H1 (cell line): ENCODE measurements around the gene FCRLA. TPM values are rescaled to one million over a fixed set of nuclear protein-coding genes. Genes with fewer than 3 reads are reported as not detected.
"Not testable (repeated sequence)": the region's sequence is repeated elsewhere in the genome, so short reads cannot be mapped to it uniquely, and the experiment has no call there.

Experiments
- CTCF ChIA-PET: fragments of 300-600 bp; sonication (Branson Sonifier 250); formaldehyde crosslinking; loops from one replicate; lab custom pipeline; 2021; ENCODE audit not compliant: partially characterized antibody; lab: Charles Lee
- POLR2A ChIA-PET: fragments of 300-600 bp; sonication (Branson Sonifier 250); formaldehyde crosslinking; loops from one replicate; lab custom pipeline; 2021; ENCODE audit warnings: inconsistent platforms; ENCODE audit not compliant: partially characterized antibody; lab: Charles Lee
- DNase-seq, 2 experiments: peaks; one replicate each; pipeline versions ENCODE4 v3.0.0 to v3.0.0-alpha.2; 2010 to 2022; ENCODE audit warnings: low spot score in 2 of 2, low read depth in 1 of 2, mixed read lengths in 1 of 2
- FAIRE-seq: peaks from 2 replicates; lab custom pipeline; 2011; peaks lifted over from hg19 to GRCh38; lab: Jason Lieb, UNC
- H2AFZ ChIP-seq: 2 replicates; pipeline ENCODE4 v1.8.1; 2012; ENCODE audit warnings: low read length, inconsistent platforms
- H2AK5ac ChIP-seq: 2 replicates; pipeline ENCODE4 v1.6.1; 2013; ENCODE audit warnings: low read depth, low read length
- H2BK120ac ChIP-seq: replicated peaks from 2 replicates; pipeline ENCODE3; 2013; ENCODE audit warnings: low read depth, low read length, inconsistent platforms
- H2BK12ac ChIP-seq: 2 replicates; pipeline ENCODE4 v1.6.1; 2013; ENCODE audit warnings: low read depth, low read length
- H2BK15ac ChIP-seq: 2 replicates; pipeline ENCODE4 v1.6.1; 2013; ENCODE audit warnings: low read length
- H2BK20ac ChIP-seq: 2 replicates; pipeline ENCODE4 v1.6.1; 2013; ENCODE audit warnings: low read length
- H2BK5ac ChIP-seq: 2 replicates; pipeline ENCODE4 v1.6.1; 2013; ENCODE audit warnings: low read depth, low read length
- H3K14ac ChIP-seq: 2 replicates; pipeline ENCODE4 v1.6.1; 2013; ENCODE audit warnings: inconsistent platforms; ENCODE audit not compliant: insufficient read length
- H3K18ac ChIP-seq: 2 replicates; pipeline ENCODE4 v1.6.1; 2013; ENCODE audit warnings: low read length; ENCODE audit errors: extremely low read depth
- H3K23ac ChIP-seq: 2 replicates; pipeline ENCODE4 v1.6.1; 2013; ENCODE audit warnings: inconsistent platforms; ENCODE audit not compliant: insufficient read length
- H3K23me2 ChIP-seq: 2 replicates; pipeline ENCODE4 v1.6.1; 2013; ENCODE audit warnings: low read depth, low read length
- H3K27ac ChIP-seq: 2 replicates; pipeline ENCODE4 v1.6.1; 2011; ENCODE audit warnings: low read depth, low read length, inconsistent platforms
- H3K27me3 ChIP-seq, 4 experiments: replicated peaks in 1 of 4; 1 replicate in 1 of 4; 2 replicates in 3 of 4; pipeline versions ENCODE4 v1.6.1 to v1.8.1; 2011 to 2013; ENCODE audit warnings: low read length in 3 of 4, mild to moderate bottlenecking in 3 of 4, inconsistent platforms in 2 of 4, mixed read lengths in 2 of 4, moderate library complexity in 1 of 4; ENCODE audit not compliant: control insufficient read depth in 3 of 4, insufficient read depth in 3 of 4; ENCODE audit errors: extremely low read depth in 1 of 4
- H3K36me3 ChIP-seq, 4 experiments: 2 replicates each; pipeline versions ENCODE4 v1.6.1 to v1.8.1; 2011 to 2013; ENCODE audit warnings: mild to moderate bottlenecking in 4 of 4, low read length in 3 of 4, moderate library complexity in 2 of 4, control low read depth in 1 of 4, inconsistent platforms in 1 of 4; ENCODE audit not compliant: insufficient read depth in 4 of 4, control insufficient read depth in 2 of 4
- H3K4ac ChIP-seq: replicated peaks from 2 replicates; pipeline ENCODE3; 2013; ENCODE audit warnings: low read length, low read depth, mixed read lengths, inconsistent platforms; ENCODE audit not compliant: insufficient read length
- H3K4me1 ChIP-seq, 4 experiments: replicated peaks in 1 of 4; 1 replicate in 1 of 4; 2 replicates in 3 of 4; pipeline versions ENCODE4 v1.6.1 to v1.8.1; 2011 to 2013; ENCODE audit warnings: low read length in 3 of 4, inconsistent platforms in 2 of 4, mixed read lengths in 1 of 4; ENCODE audit not compliant: insufficient read depth in 4 of 4, control insufficient read depth in 3 of 4
- H3K4me2 ChIP-seq, 2 experiments: 2 replicates each; pipeline versions ENCODE4 v1.6.1 to v1.8.1; 2011 to 2013; ENCODE audit warnings: low read depth in 2 of 2, low read length in 2 of 2, control low read depth in 1 of 2, inconsistent platforms in 1 of 2, mild to moderate bottlenecking in 1 of 2; ENCODE audit not compliant: insufficient read depth in 1 of 2
- H3K4me3 ChIP-seq, 4 experiments: fragments of 200-600, 300-600 bp in 1 of 4; sonication (generic), shearing (Covaris generic), sonication (Bioruptor Twin) in 1 of 4; 2 replicates each; pipeline versions ENCODE4 v1.5.1 to v1.8.1; 2011 to 2016; ENCODE audit warnings: low read length in 4 of 4, low read depth in 3 of 4, control low read depth in 2 of 4, inconsistent platforms in 2 of 4, mild to moderate bottlenecking in 2 of 4, mixed read lengths in 1 of 4, moderate library complexity in 1 of 4; ENCODE audit not compliant: insufficient read depth in 2 of 4; ENCODE audit errors: extremely low read depth in 1 of 4
- H3K56ac ChIP-seq: replicated peaks from 2 replicates; pipeline ENCODE3; 2013; ENCODE audit warnings: low read depth, mild to moderate bottlenecking, mixed read lengths, low read length, inconsistent platforms; ENCODE audit not compliant: insufficient read length
- H3K79me1 ChIP-seq: 2 replicates; pipeline ENCODE4 v1.6.1; 2013; ENCODE audit warnings: low read depth, low read length, control low read depth
- H3K79me2 ChIP-seq, 2 experiments: 2 replicates each; pipeline versions ENCODE4 v1.6.1 to v1.8.1; 2012 to 2013; ENCODE audit warnings: low read length in 2 of 2, mild to moderate bottlenecking in 2 of 2, inconsistent platforms in 1 of 2; ENCODE audit not compliant: insufficient read depth in 2 of 2, control insufficient read depth in 1 of 2
- H3K9ac ChIP-seq, 4 experiments: replicated peaks in 1 of 4; 1 replicate in 1 of 4; 2 replicates in 3 of 4; pipeline versions ENCODE4 v1.6.1 to v1.8.1; 2011 to 2013; ENCODE audit warnings: low read depth in 3 of 4, low read length in 3 of 4, control low read depth in 2 of 4, mild to moderate bottlenecking in 2 of 4, moderate library complexity in 2 of 4, inconsistent platforms in 1 of 4; ENCODE audit errors: extremely low read depth in 1 of 4
- H3K9me3 ChIP-seq, 2 experiments: 2 replicates each; pipeline versions ENCODE4 v1.6.1 to v1.8.1; 2012 to 2013; ENCODE audit warnings: mild to moderate bottlenecking in 2 of 2, moderate library complexity in 2 of 2, control low read depth in 1 of 2, inconsistent platforms in 1 of 2, low read depth in 1 of 2, low read length in 1 of 2, mixed read lengths in 1 of 2; ENCODE audit not compliant: insufficient read depth in 2 of 2
- H4K20me1 ChIP-seq, 2 experiments: replicated peaks in 1 of 2; 2 replicates each; pipeline versions ENCODE3 to v1.8.1; 2011 to 2013; ENCODE audit warnings: inconsistent platforms in 2 of 2, low read length in 2 of 2, mild to moderate bottlenecking in 1 of 2; ENCODE audit not compliant: insufficient read depth in 2 of 2, control insufficient read depth in 1 of 2
- H4K5ac ChIP-seq: 2 replicates; pipeline ENCODE4 v1.6.1; 2013; ENCODE audit warnings: low read length, low read depth, mixed read lengths, inconsistent platforms; ENCODE audit not compliant: insufficient read length
- H4K8ac ChIP-seq: 2 replicates; pipeline ENCODE4 v1.8.0; 2013; ENCODE audit warnings: mild to moderate bottlenecking, moderate library complexity, low read length, inconsistent platforms; ENCODE audit not compliant: insufficient read depth; ENCODE audit errors: extremely low read depth
- H4K91ac ChIP-seq: replicated peaks from 2 replicates; pipeline ENCODE3; 2013; ENCODE audit warnings: low read length, mixed read lengths, inconsistent platforms; ENCODE audit not compliant: insufficient read length
- WGBS, 2 experiments: shearing (Covaris generic) in 1 of 2; methylation state at CpG; one replicate each; pipeline versions ENCODE4 v1.1.6 to v1.1.7; 2013 to 2015; ENCODE audit warnings: low lambda C conversion rate in 2 of 2, mixed read lengths in 2 of 2, inconsistent platforms in 1 of 2, low coverage in 1 of 2, missing lambda C conversion rate in 1 of 2; ENCODE audit not compliant: insufficient replicate concordance in 2 of 2, insufficient coverage in 1 of 2, insufficient read length in 1 of 2; ENCODE audit errors: extremely low coverage in 1 of 2, missing lambda C conversion rate in 1 of 2; 5-methylcytosine and 5-hydroxymethylcytosine counted together
- polyA plus RNA-seq, 7 experiments: library from polyadenylated mRNA; depleted of rRNA in 3 of 7; stranded (reverse) in 5 of 7; unstranded in 2 of 7; fragments of >200 nt in 5 of 7; fragments of 200-250 nt in 2 of 7; gene quantifications; 1 replicate in 5 of 7; 2 replicates in 1 of 7; 4 replicates in 1 of 7; pipeline versions ENCODE4 v1.2.1 to v1.2.3, GENCODE V29; 2011 to 2013; ENCODE audit warnings: missing spikeins in 2 of 7, mixed read lengths in 2 of 7
- total RNA-seq: library from RNA; stranded (reverse); fragmentation: NEBNext Ultra II Directional; extraction: Animal tissue kit (Norgen Biotek cat#: 25700); gene quantifications from 2 replicates; pipeline ENCODE4 v1.2.1, GENCODE V29; 2021

The FCRLA gene
- total and polyA plus RNA-seq, 2 of the 8 experiments (the other 6 are each of a cell fraction or from before 2014, with no cell fraction given): not detected

DNA sequence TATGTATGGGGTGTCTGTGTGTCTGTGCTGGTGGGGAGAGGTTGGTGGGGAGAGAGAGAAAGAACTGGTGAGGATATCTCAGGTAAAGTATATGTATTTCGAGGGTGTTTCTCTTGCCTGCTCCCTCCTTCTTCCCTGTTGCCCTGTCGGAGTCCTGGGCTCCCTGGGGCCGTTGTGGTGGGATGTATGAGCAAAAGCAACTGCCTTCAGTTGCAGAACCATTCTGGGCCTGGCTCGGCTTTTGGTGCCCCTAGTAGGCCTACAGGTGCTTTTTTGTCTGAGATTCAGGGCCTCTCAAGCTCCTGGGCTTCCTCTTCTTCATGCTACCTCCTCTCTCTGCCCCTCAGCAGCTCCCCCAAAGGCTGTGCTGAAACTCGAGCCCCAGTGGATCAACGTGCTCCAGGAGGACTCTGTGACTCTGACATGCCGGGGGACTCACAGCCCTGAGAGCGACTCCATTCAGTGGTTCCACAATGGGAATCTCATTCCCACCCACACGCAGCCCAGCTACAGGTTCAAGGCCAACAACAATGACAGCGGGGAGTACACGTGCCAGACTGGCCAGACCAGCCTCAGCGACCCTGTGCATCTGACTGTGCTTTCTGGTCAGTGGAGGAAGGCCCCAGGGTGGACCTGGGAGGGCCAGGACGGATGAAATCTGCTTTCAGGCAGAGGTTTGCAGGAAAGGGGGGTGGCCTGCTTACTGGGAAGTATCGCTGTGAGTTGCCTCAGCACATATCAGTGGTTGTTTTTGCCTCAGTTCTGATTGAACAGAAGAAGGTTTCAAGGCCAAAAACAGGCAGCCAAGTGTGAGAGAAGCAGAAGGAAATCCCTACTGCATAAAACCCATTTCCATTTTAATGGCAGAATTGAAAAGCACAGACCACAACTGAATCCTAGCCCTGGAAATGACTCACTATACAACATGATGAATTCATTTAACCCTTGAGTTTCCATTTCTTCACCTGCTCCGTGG, 35.7 kb upstream of the FCRLA start:
- 73% methylated on average over 10 of the region's 15 CpGs; no CpG with 5 or more reads in 1 of the 2 experiments for WGBS, 2 experiments
- H3K4me2 ChIP-seq, H3K23me2 ChIP-seq, H3K27ac ChIP-seq, H3K79me1 ChIP-seq, DNase-seq, H3K56ac ChIP-seq, H2BK20ac ChIP-seq, CTCF ChIA-PET, H2BK5ac ChIP-seq, H3K4ac ChIP-seq, H3K36me3 ChIP-seq, H2BK15ac ChIP-seq, H3K18ac ChIP-seq, H4K5ac ChIP-seq, H3K4me1 ChIP-seq, H4K8ac ChIP-seq, H3K27me3 ChIP-seq, H2AK5ac ChIP-seq, FAIRE-seq, H2BK12ac ChIP-seq, H3K9ac ChIP-seq, H3K9me3 ChIP-seq, H3K4me3 ChIP-seq, H3K14ac ChIP-seq, H4K91ac ChIP-seq, H4K20me1 ChIP-seq, POLR2A ChIA-PET, H3K23ac ChIP-seq, H2BK120ac ChIP-seq, H3K79me2 ChIP-seq: not testable (repeated sequence)
- peak overlapping the region; percentile 70 for H2AFZ ChIP-seq
